Measurements from ENCODE around the gene SPATA2L.

- TF ChIP-seq FOXK2 (IDR thresholded peaks at IDR 0.05) (no peak), FOXA1 (IDR thresholded peaks at IDR 0.05) (no peak), ELF4 (IDR thresholded peaks at IDR 0.05) (no peak), SP1 (IDR thresholded peaks at IDR 0.05) (no peak), LEF1 (IDR thresholded peaks at IDR 0.05; ENCODE audit: borderline replicate concordance) (no peak), BHLHE40 (IDR thresholded peaks at IDR 0.05; ENCODE audit: borderline replicate concordance) (no peak), SUZ12 (IDR thresholded peaks at IDR 0.05) (no peak), HDGF (IDR thresholded peaks at IDR 0.05; ENCODE audit: borderline replicate concordance) (no peak), TARDBP (IDR thresholded peaks at IDR 0.05) (no peak), ARNT (IDR thresholded peaks at IDR 0.05) (no peak), ZNF384 (IDR thresholded peaks at IDR 0.05) (no peak), FOXM1 (IDR thresholded peaks at IDR 0.05; ENCODE audit: borderline replicate concordance) (no peak)
- TF ChIP-seq, protein P1, sequence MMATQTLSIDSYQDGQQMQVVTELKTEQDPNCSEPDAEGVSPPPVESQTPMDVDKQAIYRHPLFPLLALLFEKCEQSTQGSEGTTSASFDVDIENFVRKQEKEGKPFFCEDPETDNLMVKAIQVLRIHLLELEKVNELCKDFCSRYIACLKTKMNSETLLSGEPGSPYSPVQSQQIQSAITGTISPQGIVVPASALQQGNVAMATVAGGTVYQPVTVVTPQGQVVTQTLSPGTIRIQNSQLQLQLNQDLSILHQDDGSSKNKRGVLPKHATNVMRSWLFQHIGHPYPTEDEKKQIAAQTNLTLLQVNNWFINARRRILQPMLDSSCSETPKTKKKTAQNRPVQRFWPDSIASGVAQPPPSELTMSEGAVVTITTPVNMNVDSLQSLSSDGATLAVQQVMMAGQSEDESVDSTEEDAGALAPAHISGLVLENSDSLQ (IDR thresholded peaks at IDR 0.05), result no peak
Observed at GRCh38 chr16:89744813-89745212, 43.3 kb upstream of the SPATA2L start.
